ENCODE data around the gene MGARP.
A peak's percentile ranks its signal among the peaks of the same experiment; 100 is the strongest.
"Not testable (repeated sequence)": the region's sequence is repeated elsewhere in the genome, so short reads cannot be mapped to it uniquely, and the experiment has no call there.

Gene MGARP

GRCh38 chr4:139295206-139295941 is 15.3 kb upstream of the MGARP start:
- peak; percentile 54 for DNase-seq

- no peak for DNase-seq
Observed at GRCh38 chr4:139286186-139286698, 6.2 kb upstream of the MGARP start.

- no peak for DNase-seq
Observed at GRCh38 chr4:139282721-139283075, 2.7 kb upstream of the MGARP start.

GRCh38 chr4:139282065-139282720 is 2.2 kb upstream of the MGARP start:
- DNase-seq, result no peak

GRCh38 chr4:139278912-139279759 is 889 bp downstream of the MGARP start:
- DNase-seq, result no peak

- no peak for DNase-seq
Observed at GRCh38 chr4:139278485-139278884, 1.5 kb downstream of the MGARP start.

GRCh38 chr4:139275281-139275735 is 4.7 kb downstream of the MGARP start:
- no peak for DNase-seq

- no peak for DNase-seq
Observed at GRCh38 chr4:139274790-139275189, 5.2 kb downstream of the MGARP start.

- no peak for DNase-seq
Observed at GRCh38 chr4:139273835-139274234, 6.2 kb downstream of the MGARP start.

GRCh38 chr4:139267301-139267700 is 12.7 kb downstream of the MGARP start:
- no peak for DNase-seq

GRCh38 chr4:139266583-139267257 is 13.3 kb downstream of the MGARP start:
- DNase-seq, result no peak

- DNase-seq, result no peak
Observed at GRCh38 chr4:139266208-139266582, 13.8 kb downstream of the MGARP start.

GRCh38 chr4:139265654-139266053 is 14.4 kb downstream of the MGARP start:
- DNase-seq, result no peak

GRCh38 chr4:139256349-139256748 is 23.7 kb downstream of the MGARP start:
- no peak for DNase-seq

- DNase-seq, result not testable (repeated sequence)
Observed at GRCh38 chr4:139255581-139255980, 24.4 kb downstream of the MGARP start.

GRCh38 chr4:139253713-139254112 is 26.3 kb downstream of the MGARP start:
- DNase-seq, result no peak

GRCh38 chr4:139253046-139253445 is 27.0 kb downstream of the MGARP start:
- no peak for DNase-seq

- DNase-seq, result no peak
Observed at GRCh38 chr4:139247700-139248238, 32.3 kb downstream of the MGARP start.

- no peak for DNase-seq
Observed at GRCh38 chr4:139247241-139247640, 32.8 kb downstream of the MGARP start.

GRCh38 chr4:139246166-139246565 is 33.9 kb downstream of the MGARP start:
- DNase-seq, result no peak

- DNase-seq, result no peak
Observed at GRCh38 chr4:139245590-139245989, 34.4 kb downstream of the MGARP start.

Data from DMS79 (cell line).